DMS 273 (cell line): ENCODE measurements around the gene CSF2RB.

Experiments
- DNase-seq: peaks from one replicate; lab custom pipeline; 2025; ENCODE audit not compliant: unreplicated experiment; lab: John Stamatoyannopoulos, UW

Gene CSF2RB

DNA sequence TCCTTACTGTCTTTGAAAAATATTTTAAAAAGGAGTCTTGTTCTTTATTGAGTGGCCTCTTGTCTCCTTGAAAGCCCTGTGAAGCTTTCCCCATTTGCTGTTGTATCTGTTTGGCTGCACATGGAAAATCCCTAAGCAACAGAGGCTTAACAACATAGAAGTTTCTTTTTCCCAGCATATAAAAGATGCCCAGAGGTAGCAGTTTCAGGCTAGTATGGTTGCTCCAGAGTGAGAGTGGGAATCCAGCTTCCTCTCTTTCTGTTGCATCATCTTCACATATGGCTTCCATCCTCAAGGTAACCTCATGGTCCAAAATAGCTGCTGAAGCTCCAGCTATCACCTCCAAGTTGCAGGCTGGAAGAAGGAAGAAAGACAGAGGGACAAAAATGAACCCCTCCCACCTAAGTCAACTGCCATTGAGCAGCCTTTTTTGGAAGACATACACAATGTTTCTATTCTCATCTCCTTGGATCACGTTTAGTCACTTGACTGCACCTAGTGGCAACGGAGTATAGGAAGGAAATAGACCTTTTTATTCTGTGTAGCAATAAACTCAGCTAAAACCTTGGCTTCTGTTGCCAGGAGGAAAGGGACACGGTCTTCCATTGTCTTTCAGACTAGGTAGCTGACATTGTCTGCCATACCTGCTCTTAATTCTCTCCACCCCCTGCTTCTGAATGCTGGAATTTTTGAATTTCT is 5.3 kb downstream of the CSF2RB start:
- DNase-seq, result no peak

DNA sequence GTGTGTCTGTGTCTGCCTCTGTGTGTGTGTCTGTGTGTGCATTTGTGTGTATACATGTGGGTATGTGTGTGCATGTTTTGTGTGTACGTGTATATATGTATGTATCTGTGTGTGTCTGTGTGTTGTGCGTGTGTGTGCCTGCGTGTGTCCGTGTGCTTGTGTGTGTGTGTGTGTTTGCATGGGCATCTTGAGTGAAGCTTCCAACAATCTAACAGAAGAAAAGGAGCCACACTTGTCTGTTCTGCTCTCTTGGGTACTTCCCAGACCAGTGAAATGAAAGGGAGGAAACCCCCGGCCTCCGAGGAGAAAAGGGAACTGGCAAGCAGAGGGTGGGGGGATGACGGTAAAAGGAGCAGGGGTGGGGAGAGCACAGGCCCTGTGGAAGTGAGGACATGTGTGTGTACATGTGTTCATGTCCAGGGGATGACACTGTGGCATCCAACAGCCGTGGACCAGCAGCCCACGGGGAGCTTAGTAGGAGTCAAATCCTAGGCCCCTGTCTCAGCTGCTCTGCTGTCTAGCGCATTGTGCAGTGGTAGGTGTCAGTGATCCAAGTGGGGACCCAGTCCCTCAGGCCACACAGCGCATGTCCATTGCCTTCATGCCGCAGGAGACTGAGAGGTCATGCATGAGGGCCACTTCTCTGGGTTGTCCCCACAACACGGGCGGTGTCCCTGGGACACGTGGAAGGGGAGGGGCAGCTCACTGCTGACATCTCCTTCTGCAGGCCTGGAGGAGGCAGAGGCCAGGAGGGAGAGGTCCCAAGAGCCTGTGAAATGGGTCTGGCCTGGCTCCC is 8.1 kb downstream of the CSF2RB start:
- DNase-seq, result no peak

DNA sequence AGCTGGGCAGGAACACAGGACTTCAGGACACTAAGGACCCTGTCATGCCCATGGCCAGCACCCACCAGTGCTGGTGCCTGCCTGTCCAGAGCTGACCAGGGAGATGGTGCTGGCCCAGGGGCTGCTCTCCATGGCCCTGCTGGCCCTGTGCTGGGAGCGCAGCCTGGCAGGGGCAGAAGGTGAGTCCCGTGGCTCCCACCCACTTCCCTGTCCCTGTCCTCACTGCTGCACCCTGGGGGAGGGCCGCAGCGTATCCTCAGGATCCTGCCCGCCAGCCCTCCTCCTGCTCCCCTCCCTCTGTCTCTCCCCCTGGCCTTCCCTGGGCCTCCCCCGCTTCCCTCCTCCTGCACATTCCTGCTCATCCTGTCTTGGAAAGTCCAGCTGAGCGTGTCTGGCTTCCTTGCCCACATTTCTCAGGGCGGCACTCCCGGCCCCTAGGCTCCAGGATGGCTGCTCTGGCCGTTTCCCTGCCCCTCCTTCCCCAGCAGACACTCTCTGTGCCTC is 8.7 kb downstream of the CSF2RB start:
- no peak for DNase-seq

DNA sequence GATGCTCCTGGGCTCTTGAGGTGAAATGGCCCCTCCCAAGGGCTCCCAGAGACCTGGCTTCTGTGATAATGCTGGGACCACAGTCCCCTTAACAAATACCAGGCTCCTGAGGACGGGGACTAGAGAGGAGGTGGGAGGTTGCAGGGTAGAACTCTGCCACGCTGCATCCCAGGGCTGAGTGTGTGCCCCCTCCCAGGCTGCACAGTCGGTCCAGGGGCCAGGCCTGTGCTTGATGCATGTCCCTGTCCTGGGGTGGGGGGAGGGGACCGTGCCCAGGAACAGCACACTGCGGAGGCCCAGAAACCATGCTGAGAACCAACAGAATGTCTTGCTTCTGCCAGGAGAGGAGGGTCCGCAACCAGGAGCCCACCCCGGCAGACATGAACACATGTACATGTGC is 9.3 kb downstream of the CSF2RB start:
- DNase-seq, result no peak

DNA sequence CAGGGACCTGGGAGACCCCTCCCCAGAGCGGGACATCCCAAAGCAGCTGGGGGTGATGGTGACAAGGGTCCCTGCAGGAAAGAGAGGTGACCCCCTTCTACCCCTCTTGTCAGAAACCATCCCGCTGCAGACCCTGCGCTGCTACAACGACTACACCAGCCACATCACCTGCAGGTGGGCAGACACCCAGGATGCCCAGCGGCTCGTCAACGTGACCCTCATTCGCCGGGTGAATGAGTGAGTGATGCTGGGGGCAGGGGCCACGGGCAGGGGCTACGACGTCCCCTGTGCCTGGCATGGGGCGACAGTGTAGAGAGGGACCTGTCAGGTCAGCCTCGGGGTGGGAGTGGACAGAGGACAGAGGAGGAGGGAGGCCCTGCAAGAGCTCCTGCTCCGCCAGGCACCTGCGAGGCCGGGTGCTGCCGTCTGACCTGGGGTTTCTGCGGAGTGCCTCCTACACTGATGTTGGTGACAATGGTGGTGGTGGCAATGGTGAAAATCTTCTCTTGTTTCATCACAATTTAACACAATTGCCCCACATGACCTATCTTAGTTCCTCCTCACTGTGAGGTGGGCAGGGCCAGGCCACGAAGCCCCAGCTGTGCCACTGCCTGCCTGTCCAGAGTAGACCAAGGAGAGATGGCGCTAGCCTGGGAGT is 9.8 kb downstream of the CSF2RB start:
- DNase-seq, result no peak

DNA sequence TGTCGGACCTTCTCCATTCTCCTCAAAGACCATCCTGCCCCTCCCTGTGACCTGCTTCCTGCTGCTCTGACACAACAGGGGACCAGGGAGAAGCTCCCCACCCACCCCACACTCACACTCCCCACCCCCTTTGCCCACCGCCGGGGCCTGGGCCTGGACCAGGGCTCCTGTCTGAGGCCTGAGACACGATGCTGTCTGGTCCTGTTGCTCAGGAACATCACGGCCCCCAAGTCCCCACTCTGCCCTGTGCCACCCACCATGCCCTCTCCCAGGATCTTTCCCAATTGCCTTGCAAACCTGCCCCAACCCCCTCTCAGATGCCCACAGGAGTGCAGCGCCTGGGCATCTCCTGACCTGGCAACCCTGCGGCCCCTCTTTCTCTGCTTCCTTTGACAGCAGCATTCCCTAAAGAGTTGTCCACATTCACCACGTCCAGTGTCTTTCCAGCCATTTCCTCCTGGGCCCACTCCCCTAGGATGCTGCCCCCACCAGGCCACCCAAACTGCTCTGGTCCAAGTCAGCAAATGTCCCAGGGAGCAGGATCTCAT is 10.8 kb downstream of the CSF2RB start:
- DNase-seq, result no peak

DNA sequence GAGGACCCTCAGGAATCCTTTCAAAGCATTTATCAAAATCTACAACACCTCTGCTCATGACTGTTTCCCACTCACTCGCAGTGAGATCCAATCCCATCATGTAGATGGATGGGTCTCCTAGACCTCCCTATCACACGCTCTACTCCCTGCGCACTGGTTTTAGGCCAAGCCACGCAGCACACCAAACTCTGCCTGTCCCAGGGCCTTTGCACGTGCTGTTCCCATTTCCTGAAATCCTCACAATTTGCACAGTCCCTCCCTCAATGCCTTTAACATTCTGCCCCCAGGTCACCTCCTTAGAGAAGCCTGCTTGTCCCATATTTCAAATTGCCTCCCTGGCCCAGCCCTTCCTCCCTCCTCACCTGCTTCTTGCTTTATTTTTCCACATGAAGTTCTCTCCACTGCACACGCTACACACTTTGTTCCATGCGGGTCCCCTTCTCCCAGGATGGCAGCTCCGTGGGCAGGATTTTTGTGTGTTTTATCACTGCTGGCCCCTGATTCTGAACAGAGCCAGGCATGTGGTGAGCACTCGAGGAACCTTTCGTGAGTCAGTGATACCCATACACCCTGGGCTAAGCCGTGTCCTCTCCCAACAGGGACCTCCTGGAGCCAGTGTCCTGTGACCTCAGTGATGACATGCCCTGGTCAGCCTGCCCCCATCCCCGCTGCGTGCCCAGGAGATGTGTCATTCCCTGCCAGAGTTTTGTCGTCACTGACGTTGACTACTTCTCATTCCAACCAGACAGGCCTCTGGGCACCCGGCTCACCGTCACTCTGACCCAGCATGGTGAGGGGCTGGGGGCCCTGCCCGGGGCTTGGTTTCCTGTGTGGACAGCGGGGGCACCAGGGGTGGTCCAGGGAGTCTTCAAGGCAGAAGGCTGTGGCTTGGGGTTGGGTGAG is 12.2 kb downstream of the CSF2RB start:
- no peak for DNase-seq

DNA sequence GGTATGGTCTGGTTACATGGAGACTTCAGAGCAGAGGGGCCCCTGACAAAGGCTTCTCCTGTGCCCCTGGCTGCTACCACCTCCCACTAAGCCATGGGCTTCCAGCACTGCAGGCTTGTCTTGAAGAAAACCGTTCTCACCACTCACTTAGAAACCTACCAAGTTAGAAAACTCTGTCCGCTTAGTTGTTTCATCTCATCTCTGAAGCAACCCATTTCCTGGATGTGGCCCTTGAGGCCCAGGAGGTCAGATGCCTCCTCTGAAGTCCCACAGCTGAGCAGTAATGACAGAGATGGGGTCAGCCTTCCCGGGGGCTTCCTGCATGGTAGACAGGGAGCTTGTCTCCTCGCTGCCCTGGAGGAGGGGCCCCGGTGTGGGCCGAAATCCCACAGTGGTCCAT is 12.9 kb downstream of the CSF2RB start:
- DNase-seq, result no peak

DNA sequence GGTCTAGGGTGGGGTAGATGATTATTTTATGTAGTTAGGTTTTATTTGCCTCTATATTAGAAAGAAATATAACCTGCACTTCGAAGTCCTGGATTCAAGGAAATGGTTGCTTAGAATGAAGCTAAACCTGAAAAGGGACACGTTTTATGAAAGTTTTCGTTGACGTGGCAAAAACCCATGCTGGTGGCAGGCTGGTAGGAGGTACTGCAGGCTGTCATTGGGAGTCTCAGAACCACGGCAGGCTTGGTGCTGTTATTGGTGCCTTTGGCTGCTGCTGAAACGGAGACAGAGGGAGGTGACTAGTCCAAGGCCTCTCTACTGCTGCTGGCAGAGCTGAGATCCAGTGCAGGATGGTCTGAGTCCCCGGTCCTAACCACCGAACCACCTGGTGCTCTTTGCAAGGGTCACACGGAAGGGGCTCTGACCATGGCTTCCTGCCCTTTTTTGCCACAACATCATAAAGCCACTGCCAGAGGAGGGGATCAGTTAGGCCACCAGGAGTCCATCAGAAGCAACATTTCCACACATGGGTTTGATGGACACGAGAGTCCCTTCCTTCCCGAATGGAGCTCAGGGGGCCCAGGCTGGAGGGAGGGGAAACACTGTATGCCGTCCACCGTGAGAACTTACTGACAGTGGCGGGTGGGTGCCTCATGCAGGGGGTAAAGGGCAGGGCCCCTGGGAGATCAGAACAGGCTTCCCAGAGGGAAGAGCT is 13.4 kb downstream of the CSF2RB start:
- no peak for DNase-seq

DNA sequence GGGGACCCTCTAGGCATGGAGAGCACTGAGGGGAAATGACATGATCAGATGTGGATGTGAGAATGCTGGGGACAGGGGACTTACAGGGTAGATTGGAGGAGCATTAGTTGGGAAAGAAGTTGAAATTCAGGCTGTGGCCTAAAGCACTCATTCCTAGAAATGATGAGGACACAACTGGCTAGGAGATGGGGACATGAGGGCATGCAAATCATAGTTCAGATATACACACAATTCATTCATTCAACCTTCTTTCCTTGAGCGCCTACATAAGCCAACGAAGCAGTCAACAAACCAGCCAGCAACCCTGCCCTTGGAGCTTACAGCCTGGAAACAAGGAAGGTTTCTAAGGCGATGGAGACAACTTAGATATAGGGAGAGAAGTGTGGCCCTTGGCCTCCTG is 14.2 kb downstream of the CSF2RB start:
- DNase-seq, result no peak

DNA sequence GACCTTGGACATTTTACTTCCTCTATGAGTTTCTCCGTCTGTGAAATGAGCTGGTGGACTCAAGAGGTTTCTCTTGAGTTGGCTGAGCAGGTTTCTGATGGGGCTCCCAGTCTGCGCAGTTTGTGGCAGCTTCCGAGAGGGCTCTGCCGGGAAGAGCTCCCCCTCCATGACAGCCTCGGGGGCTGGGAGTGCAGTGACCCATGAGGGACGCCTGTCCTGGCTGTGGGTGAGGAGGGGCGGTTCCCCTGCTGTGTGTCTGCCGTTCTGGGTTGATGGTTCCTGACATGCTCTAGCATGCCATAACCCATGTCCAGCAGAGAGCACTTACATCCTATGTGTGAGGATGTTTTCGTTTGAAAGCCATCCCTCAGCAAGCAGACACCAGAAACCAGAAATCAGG is 14.8 kb downstream of the CSF2RB start:
- no peak for DNase-seq

DNA sequence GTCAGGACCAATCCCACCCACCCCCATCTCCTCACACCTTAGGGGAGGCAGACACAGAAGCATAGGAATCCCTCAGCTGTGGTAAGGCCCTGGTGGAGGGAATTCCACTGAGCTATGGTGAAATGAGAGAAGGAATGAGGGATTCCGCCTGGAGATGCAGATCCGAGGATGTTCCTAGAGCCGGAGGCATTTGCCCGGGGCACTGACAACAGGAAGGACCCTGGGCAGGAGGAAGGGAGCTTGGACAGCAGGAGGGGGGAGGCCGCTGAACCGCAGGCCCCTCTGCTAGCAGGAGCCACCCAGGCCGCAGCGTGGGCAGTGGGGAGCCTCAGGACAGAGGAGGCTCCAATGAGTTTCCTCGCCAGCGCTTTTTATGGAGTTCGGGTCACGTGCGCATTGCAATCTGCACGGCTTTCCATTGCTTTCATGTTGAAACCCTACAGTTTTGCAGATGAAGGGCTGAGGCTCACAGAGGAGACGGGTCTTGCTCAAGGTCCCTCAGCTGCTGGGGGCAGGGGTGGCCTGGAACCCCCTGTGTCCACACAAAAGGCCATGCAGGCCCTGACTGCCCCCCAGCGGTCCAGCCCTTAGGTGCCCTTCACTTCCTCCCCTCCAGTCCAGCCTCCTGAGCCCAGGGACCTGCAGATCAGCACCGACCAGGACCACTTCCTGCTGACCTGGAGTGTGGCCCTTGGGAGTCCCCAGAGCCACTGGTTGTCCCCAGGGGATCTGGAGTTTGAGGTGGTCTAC is 15.5 kb downstream of the CSF2RB start:
- no peak for DNase-seq

DNA sequence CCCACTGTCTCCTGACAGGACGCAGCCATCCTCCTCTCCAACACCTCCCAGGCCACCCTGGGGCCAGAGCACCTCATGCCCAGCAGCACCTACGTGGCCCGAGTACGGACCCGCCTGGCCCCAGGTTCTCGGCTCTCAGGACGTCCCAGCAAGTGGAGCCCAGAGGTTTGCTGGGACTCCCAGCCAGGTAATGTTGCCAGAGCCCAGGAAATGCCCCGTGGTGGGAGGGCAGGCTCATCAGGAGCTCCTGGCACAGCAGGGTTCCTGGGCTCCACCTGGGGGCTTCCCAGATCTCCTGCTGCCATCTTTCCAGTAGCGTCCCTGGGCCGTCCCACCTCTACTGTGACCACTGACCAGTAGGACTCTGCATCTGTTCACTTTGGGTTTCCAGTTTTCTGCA is 16.2 kb downstream of the CSF2RB start:
- DNase-seq, result no peak

DNA sequence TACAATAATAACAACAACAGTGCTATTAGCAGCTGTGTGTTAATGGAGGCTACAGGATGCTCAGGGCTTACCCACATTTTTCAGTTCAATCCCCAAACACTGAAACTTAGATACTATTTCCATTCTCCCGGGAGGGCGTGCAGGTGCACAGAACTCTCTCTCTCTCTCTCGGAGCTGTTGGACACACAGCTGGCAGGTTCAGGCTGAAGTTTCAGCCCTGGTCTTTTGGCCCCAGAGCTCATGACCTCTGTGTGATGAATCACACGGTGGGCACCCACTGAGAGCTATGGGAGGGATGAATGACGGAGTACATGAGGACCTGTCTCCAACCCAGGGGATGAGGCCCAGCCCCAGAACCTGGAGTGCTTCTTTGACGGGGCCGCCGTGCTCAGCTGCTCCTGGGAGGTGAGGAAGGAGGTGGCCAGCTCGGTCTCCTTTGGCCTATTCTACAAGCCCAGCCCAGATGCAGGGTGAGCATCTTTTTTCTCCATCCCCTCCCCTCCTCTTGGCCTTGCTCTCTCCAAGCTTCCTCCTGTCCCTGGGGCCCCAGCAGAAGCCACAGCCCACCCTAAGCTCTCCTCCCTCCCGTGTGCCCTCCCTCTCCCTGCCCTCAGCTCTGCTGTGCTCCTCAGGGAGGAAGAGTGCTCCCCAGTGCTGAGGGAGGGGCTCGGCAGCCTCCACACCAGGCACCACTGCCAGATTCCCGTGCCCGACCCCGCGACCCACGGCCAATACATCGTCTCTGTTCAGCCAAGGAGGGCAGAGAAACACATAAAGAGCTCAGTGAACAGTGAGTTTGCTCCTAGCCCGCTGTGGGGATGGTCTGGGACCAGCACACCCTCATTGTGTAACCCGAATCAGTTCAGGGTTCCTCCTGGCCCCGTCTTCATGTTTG is 16.9 kb downstream of the CSF2RB start:
- no peak for DNase-seq

DNA sequence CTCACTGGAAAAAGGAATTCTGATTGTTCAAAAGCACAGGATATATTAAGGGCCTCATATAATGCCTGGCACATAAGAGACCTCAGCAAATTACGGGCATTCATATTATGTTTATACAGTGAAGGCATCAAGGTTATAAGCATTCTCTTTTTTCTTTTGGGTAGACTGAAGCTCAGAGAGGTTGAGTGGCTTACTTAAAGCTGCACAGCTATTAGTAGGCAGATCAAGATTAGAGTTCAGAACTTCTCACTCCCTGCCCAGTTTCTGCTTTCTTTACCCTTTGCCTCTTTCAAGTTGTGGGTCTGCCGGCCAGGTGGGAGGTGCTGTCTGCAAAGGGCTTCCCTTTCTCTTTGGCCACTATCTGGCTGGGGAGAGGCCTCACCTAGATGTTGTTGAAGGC is 18.0 kb downstream of the CSF2RB start:
- no peak for DNase-seq

DNA sequence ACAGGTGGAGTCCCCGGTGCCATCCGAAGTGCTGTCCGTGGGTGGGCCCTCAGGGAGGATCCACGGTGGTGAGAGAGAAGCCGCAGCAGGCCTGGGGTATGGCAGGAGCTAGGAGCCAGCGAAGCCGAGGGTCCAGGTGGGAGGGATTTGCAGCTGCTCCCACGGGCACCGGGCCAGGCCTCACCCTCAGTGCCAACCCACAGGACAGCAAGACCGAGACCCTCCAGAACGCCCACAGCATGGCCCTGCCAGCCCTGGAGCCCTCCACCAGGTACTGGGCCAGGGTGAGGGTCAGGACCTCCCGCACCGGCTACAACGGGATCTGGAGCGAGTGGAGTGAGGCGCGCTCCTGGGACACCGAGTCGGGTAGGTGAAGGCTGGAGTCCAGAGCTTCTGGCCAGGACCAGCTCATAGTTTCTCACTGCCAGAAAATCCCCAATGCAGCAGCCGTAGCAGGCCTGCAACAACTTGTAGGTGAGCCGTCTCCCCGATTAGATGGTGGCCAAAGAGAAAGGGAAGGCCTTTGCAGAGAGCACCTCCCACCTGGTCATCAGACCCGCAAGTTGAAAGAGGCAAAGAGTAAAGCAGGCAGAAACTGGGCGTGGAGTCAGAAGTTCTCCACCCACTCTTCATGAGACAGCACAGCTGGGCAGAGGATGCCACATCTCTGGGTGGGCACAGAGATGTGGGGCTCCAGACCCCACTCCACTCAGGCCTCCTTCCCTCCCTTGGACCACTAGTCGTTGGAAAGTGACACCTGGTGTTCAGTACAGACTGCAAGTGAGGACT is 20.4 kb downstream of the CSF2RB start:
- DNase-seq, result no peak
